HG02870 (cell line): Measurements from ENCODE around the gene AKAP13.

ENCODE experiments used
- ATAC-seq: cut with Tn5 transposase; IDR thresholded peaks from one replicate; pipeline ENCODE4 v1.9.1; 2021; ENCODE audit warnings: mild to moderate bottlenecking, moderate library complexity; ENCODE audit not compliant: unreplicated experiment

Gene AKAP13

GRCh38 chr15:85554852-85555521 is 174.6 kb downstream of the AKAP13 start:
- peak; percentile 54 for ATAC-seq

- ATAC-seq, result peak; percentile 81
These were observed 175.6 kb downstream of the AKAP13 start for GRCh38 chr15:85555875-85556617.

- ATAC-seq, result no peak
These were observed 176.2 kb downstream of the AKAP13 start for GRCh38 chr15:85556618-85556895.

- ATAC-seq, result no peak
These were observed 177.0 kb downstream of the AKAP13 start for GRCh38 chr15:85557385-85557784.

- ATAC-seq, result no peak
These were observed 178.4 kb downstream of the AKAP13 start for GRCh38 chr15:85558848-85559247.

- ATAC-seq, result no peak
These were observed 179.1 kb downstream of the AKAP13 start for GRCh38 chr15:85559530-85559929.

GRCh38 chr15:85562824-85563223 is 182.4 kb downstream of the AKAP13 start:
- no peak for ATAC-seq

- ATAC-seq, result no peak
These were observed 182.9 kb downstream of the AKAP13 start for GRCh38 chr15:85563328-85563727.

GRCh38 chr15:85563731-85564130 is 183.3 kb downstream of the AKAP13 start:
- no peak for ATAC-seq

GRCh38 chr15:85564686-85565085 is 184.3 kb downstream of the AKAP13 start:
- no peak for ATAC-seq

- no peak for ATAC-seq
These were observed 187.9 kb downstream of the AKAP13 start for GRCh38 chr15:85568261-85568808.

- no peak for ATAC-seq
These were observed 189.9 kb downstream of the AKAP13 start for GRCh38 chr15:85570336-85570735.

GRCh38 chr15:85571780-85572179 is 191.4 kb downstream of the AKAP13 start:
- no peak for ATAC-seq

- no peak for ATAC-seq
These were observed 196.0 kb downstream of the AKAP13 start for GRCh38 chr15:85576392-85576791.

- ATAC-seq, result no peak
These were observed 198.7 kb downstream of the AKAP13 start for GRCh38 chr15:85578941-85579701.

GRCh38 chr15:85579957-85580694 is 199.7 kb downstream of the AKAP13 start:
- ATAC-seq, result no peak

GRCh38 chr15:85580879-85581278 is 200.5 kb downstream of the AKAP13 start:
- no peak for ATAC-seq

- no peak for ATAC-seq
These were observed 201.1 kb downstream of the AKAP13 start for GRCh38 chr15:85581495-85581894.

- peak; percentile 39 for ATAC-seq
These were observed 202.0 kb downstream of the AKAP13 start for GRCh38 chr15:85582131-85583079.

- ATAC-seq, result no peak
These were observed 203.0 kb downstream of the AKAP13 start for GRCh38 chr15:85583442-85583841.
